ENCODE measurements around the gene TCEANC2.
"Not testable (repeated sequence)": the region's sequence is repeated elsewhere in the genome, so short reads cannot be mapped to it uniquely, and the experiment has no call there.

The TCEANC2 gene

GRCh38 chr1:54084794-54085193 lies 31.4 kb downstream of the TCEANC2 start:
- Histone ChIP-seq H3K9me3 (no peaks in the 10 kb centered on the region), H3K36me3 (peaks cover 19% of the 10 kb centered on the region), H3K4me1 (ENCODE audit: control insufficient read depth in 1 of 2, insufficient read depth in 1 of 2, low read depth in 1 of 2, low read length in 1 of 2) (no peaks in the 10 kb centered on the region), H3K27ac (no peak overlapping the region), H3K4me3 (ENCODE audit: low read depth in 1 of 2, low read length in 1 of 2) (no peak overlapping the region), H3K27me3 (no peaks in the 10 kb centered on the region)
- no peak for TF ChIP-seq CTCF (IDR thresholded peaks at IDR 0.05)

- Histone ChIP-seq H3K9me3 (no peaks in the 10 kb centered on the region), H3K4me3 (ENCODE audit: low read depth in 1 of 2, low read length in 1 of 2) (no peak overlapping the region), H3K27me3 (no peaks in the 10 kb centered on the region), H3K27ac (no peak overlapping the region), H3K36me3 (peaks cover 21% of the 10 kb centered on the region), H3K4me1 (ENCODE audit: control insufficient read depth in 1 of 2, insufficient read depth in 1 of 2, low read depth in 1 of 2, low read length in 1 of 2) (peaks cover 5 to 8% of the 10 kb centered on the region in 2 experiments)
- TF ChIP-seq CTCF (IDR thresholded peaks at IDR 0.05) = no peak
Observed at GRCh38 chr1:54086754-54087153, 33.3 kb downstream of the TCEANC2 start.

GRCh38 chr1:54088385-54088784 lies 35.0 kb downstream of the TCEANC2 start:
- TF ChIP-seq CTCF (IDR thresholded peaks at IDR 0.05) = no peak
- no peak overlapping the region for H3K27ac ChIP-seq
- H3K36me3 ChIP-seq = peaks cover 29% of the 10 kb centered on the region
- H3K4me3 ChIP-seq (ENCODE audit: low read depth in 1 of 2, low read length in 1 of 2) = no peak overlapping the region
- no peaks in the 10 kb centered on the region for H3K9me3 ChIP-seq
- peaks cover 6 to 10% of the 10 kb centered on the region in 2 experiments for H3K4me1 ChIP-seq (ENCODE audit: control insufficient read depth in 1 of 2, insufficient read depth in 1 of 2, low read depth in 1 of 2, low read length in 1 of 2)
- no peaks in the 10 kb centered on the region for H3K27me3 ChIP-seq

DNA sequence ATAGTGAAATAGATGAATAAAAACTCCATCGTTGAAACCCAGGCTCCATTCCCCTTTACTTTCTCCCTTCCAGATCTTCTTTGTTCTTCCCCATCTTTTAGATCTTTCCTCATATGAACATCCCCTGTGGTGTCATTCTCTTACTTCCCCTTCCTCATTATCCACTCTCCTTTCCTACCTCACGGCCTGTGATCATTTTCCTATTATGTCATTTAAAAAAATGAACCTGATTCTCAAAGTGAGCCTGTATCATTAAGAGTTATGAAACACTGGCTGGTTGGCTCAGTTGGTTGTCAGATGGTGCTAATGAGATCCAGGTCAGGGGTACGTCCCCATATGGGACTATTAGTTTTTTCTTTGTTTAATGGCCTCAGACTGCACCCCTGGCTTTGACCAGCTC lies 38.3 kb downstream of the TCEANC2 start:
- no peak for TF ChIP-seq CTCF (IDR thresholded peaks at IDR 0.05)
- Histone ChIP-seq H3K4me1 (ENCODE audit: control insufficient read depth in 1 of 2, insufficient read depth in 1 of 2, low read depth in 1 of 2, low read length in 1 of 2) (peaks cover 16 to 25% of the 10 kb centered on the region in 2 experiments), H3K36me3 (peaks cover 27% of the 10 kb centered on the region), H3K9me3 (no peaks in the 10 kb centered on the region), H3K27ac (no peak overlapping the region), H3K4me3 (ENCODE audit: low read depth in 1 of 2, low read length in 1 of 2) (no peak overlapping the region), H3K27me3 (no peaks in the 10 kb centered on the region)

DNA sequence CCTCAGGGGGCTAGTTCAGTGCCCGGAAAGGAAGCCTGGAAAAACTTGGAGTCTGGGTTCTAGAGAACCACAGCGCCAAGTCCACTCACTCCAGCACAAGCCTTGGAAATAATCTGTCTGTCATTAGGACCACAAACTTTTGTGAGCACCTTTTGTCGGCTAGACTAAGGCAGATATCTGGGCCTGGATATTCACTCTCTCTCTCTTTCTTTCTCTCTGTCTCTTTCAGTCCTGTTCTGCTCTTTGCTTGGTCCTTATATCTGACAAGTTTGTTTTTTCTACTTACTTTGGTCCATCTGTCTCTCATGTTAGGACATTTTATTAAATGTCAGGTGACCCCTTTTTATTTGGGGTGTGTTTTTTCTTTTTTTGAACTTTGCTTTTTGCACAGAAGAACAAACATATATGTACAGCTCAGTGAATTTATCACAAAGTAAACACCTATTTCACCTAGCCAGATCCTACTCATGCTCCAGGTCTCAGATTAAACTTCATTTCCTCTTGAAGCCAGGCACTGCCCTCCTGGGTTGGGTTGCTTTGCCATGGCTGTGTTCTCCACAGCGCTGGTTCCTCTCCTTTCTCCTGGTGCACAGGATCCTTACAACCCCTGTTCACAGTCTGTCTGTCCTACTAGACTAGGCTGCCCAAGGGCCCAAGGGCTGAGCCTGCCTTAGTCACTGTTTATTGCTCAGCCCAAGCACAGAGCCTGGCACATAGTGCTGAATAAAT lies 40.8 kb downstream of the TCEANC2 start:
- no peak overlapping the region for H3K4me3 ChIP-seq (ENCODE audit: low read depth in 1 of 2, low read length in 1 of 2)
- H3K27me3 ChIP-seq = no peaks in the 10 kb centered on the region
- H3K4me1 ChIP-seq (ENCODE audit: control insufficient read depth in 1 of 2, insufficient read depth in 1 of 2, low read depth in 1 of 2, low read length in 1 of 2) = peaks cover 16 to 28% of the 10 kb centered on the region in 2 experiments
- no peaks in the 10 kb centered on the region for H3K9me3 ChIP-seq
- H3K27ac ChIP-seq = no peak overlapping the region
- H3K36me3 ChIP-seq = peaks cover 31% of the 10 kb centered on the region
- no peak for TF ChIP-seq CTCF (IDR thresholded peaks at IDR 0.05)

- not testable (repeated sequence) for H3K9me3 ChIP-seq; H3K27ac ChIP-seq; H3K4me3 ChIP-seq (ENCODE audit: low read depth in 1 of 2, low read length in 1 of 2); H3K27me3 ChIP-seq
- Histone ChIP-seq H3K36me3 (peaks cover 27% of the 10 kb centered on the region), H3K4me1 (ENCODE audit: control insufficient read depth in 1 of 2, insufficient read depth in 1 of 2, low read depth in 1 of 2, low read length in 1 of 2) (peaks cover 16 to 32% of the 10 kb centered on the region in 2 experiments)
Observed at GRCh38 chr1:54094730-54095105, 41.3 kb downstream of the TCEANC2 start.
